ENCODE measurements around the gene NT5M. TPM values are rescaled to one million over a fixed set of nuclear protein-coding genes. Genes with fewer than 3 reads are reported as not detected.
"Not testable (repeated sequence)": the region's sequence is repeated elsewhere in the genome, so short reads cannot be mapped to it uniquely, and the experiment has no call there.

The NT5M gene
- total RNA-seq, 4 donors from 2014 or later, result 1.3 to 3.5 (median 2.3) TPM

DNA sequence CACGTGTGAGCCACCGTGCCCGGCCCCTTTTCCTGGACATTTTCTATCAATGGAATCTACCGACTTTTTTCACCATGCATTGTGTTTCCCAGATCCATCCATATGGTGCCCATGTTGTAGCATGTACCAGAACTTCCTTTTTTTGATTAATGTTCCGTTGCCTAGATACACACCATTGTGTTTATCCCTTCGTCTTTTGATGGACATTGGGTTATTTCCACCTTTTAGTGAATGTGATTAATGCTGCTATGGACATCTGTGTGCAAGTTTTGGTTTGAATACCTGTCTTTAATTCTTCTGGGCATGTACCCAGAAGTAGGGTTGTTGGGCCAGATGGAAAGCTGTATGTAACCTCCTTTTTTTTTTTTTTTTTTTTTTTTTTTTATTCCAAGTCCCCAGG, 79.8 kb downstream of the NT5M start:
- TF ChIP-seq, protein P1, sequence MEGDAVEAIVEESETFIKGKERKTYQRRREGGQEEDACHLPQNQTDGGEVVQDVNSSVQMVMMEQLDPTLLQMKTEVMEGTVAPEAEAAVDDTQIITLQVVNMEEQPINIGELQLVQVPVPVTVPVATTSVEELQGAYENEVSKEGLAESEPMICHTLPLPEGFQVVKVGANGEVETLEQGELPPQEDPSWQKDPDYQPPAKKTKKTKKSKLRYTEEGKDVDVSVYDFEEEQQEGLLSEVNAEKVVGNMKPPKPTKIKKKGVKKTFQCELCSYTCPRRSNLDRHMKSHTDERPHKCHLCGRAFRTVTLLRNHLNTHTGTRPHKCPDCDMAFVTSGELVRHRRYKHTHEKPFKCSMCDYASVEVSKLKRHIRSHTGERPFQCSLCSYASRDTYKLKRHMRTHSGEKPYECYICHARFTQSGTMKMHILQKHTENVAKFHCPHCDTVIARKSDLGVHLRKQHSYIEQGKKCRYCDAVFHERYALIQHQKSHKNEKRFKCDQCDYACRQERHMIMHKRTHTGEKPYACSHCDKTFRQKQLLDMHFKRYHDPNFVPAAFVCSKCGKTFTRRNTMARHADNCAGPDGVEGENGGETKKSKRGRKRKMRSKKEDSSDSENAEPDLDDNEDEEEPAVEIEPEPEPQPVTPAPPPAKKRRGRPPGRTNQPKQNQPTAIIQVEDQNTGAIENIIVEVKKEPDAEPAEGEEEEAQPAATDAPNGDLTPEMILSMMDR (IDR thresholded peaks at IDR 0.05), result no peak

GRCh38 chr17:17383431-17384290, 80.5 kb downstream of the NT5M start:
- not testable (repeated sequence) for DNase-seq (ENCODE audit: low spot score); ATAC-seq (ENCODE audit: low FRiP score)

More for the DNA sequence above, 79.8 kb downstream of the NT5M start:
- ATAC-seq (ENCODE audit: low FRiP score) (no peak), DNase-seq (ENCODE audit: low spot score) (no peak)

GRCh38 chr17:17384291-17384615, 81.1 kb downstream of the NT5M start:
- ATAC-seq (ENCODE audit: low FRiP score) (no peak), DNase-seq (ENCODE audit: low spot score) (no peak)
- TF ChIP-seq, protein P1 (IDR thresholded peaks at IDR 0.05), result no peak

DNA sequence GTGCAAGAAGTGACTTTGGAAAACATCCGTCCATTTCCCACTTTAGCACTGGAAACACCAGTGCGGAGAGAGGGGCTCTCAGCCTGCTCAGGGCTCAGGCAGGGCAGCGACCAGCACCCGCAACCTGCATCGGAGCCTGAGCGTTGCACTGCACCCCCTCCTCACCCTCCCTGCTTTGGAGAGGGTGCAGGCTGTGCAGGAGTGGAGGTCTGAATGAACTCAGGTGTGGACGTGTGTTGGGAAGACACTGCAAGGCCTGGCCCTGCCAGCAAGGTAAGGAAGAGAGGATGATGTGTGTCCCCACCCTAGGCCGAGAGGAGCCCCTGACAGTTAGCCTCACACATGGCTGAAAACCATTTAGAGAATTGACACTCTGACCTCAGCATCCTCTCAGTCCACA, 81.8 kb downstream of the NT5M start:
- TF ChIP-seq, protein P1 (IDR thresholded peaks at IDR 0.05), result no peak
- no peak for ATAC-seq (ENCODE audit: low FRiP score)

DNA sequence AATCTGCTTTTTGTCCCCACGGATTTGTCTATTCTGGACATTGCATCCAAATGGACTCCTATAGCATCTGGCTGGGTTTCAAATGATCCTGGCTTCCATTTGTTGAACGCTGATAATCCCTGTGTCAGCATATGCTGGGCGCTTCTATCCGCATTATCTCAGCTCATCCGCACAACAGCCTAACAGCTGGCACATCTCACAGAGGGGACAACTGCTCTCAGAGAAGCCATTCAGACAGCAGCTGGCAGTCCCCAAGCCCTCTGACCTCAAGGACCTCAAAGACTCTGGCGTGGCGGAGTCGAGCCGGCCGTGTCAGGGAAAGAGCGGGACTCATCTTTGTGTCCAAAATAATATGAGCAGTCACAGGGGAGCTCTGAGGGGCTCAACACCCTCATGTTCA, 82.3 kb downstream of the NT5M start:
- ATAC-seq (ENCODE audit: low FRiP score), result no peak
- DNase-seq (ENCODE audit: low spot score), result no peak
- TF ChIP-seq, protein P1 (IDR thresholded peaks at IDR 0.05), result no peak

More for the DNA sequence above, 81.8 kb downstream of the NT5M start:
- DNase-seq (ENCODE audit: low spot score), result no peak

DNA sequence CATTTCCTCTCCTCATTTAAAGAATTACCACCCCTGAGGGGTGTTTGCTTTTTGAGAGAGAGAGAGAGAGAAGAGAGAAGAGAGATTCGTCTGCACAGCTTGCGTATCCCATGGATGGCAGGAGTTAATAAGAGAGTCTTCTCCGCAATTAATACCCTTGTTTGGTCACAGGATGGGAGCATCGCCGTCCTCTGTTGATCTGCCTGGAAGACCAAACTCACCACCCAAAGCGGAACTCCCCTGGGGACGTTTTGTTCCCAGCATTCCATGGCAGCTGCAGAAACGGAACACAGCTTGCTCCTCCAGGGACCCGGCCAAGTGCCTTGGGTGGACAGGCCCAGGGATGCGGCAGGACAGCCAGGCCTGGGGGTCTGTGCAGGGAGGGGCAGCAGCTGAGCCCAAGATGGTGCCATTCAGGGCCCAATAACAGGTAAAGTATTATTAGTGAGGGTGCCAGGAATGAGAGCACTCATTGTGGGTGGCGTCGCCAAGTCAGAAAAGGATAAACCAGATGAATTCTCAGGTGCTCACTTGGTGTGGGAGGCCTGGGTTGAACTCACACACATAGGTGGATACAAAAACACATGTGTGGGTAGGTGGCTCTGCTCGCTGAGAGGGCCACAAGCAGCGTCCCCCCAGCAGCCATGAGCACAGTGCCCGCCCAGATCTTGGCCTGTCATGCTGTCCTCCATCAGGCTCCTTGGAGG, 83.1 kb downstream of the NT5M start:
- DNase-seq (ENCODE audit: low spot score) (no peak), ATAC-seq (ENCODE audit: low FRiP score) (no peak)
- TF ChIP-seq, protein P1 (IDR thresholded peaks at IDR 0.05), result no peak

- ATAC-seq (ENCODE audit: low FRiP score), result no peak
- TF ChIP-seq, protein P1 (IDR thresholded peaks at IDR 0.05), result no peak
- no peak for DNase-seq (ENCODE audit: low spot score)
These were observed 83.9 kb downstream of the NT5M start for GRCh38 chr17:17387017-17387497.

All from omental fat pad (tissue), 4 donors.